ENCODE data around the gene ZDHHC11. TPM values are rescaled to one million over a fixed set of nuclear protein-coding genes. Genes with fewer than 3 reads are reported as not detected.
A peak's percentile ranks its signal among the peaks of the same experiment; 100 is the strongest.
"Not testable (repeated sequence)": the region's sequence is repeated elsewhere in the genome, so short reads cannot be mapped to it uniquely, and the experiment has no call there.

Gene ZDHHC11
- total RNA-seq, 8 experiments from 2014 or later, result 2.0 to 11.9 (median 6.8) TPM

DNA sequence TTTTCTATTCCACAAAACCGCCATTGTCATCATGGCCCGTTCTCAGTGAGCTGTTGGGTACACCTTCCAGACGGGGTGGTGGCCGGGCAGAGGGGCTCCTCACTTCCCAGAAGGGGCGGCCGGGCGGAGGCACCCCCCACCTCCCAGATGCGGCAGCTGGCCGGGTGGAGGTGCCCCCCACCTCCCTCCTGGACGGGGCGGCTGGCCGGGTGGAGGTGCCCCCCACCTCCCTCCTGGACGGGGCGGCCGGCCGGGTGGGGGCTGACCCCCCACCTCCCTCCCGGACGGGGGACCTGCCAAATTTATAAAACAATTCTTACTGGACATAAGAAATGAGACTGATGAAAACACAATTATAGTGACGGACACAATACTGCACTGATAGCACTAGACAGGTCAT lies 22.6 kb downstream of the ZDHHC11 start:
- not testable (repeated sequence) for ATAC-seq (replicated peaks in 6 of 8)
- WGBS, 10 experiments, result 100% methylated on average over 1 of the region's 19 CpGs; no CpG with 5 or more reads in 9 of the 10 experiments

GRCh38 chr5:825544-825943 lies 25.2 kb downstream of the ZDHHC11 start:
- H3K4me1 ChIP-seq (replicated peaks in 1 of 2); H3K27ac ChIP-seq; H3K4me3 ChIP-seq; ATAC-seq (replicated peaks in 6 of 8): not testable (repeated sequence)
- in situ Hi-C loops (cut with MboI; ENCODE audit: low pct_unique_long_range_greater_than_20kb in 2 of 9, low sequenced_read_pairs in 9 of 9, unreplicated experiment in 9 of 9), result loop anchor here in 1 of 9 experiments (25.0 kb wide), 1 partner anchor 88 kb away; no protein-coding TSS in a partner anchor
- WGBS, 10 experiments, result no CpG with 5 or more reads among the region's 1 CpG

More for the DNA sequence above, 22.6 kb downstream of the ZDHHC11 start:
- in situ Hi-C loops (cut with MboI; ENCODE audit: low pct_unique_long_range_greater_than_20kb in 2 of 9, low sequenced_read_pairs in 9 of 9, unreplicated experiment in 9 of 9), result loop anchor here in 1 of 9 experiments (25.0 kb wide), 1 partner anchor 91 kb away; no protein-coding TSS in a partner anchor
- H3K27ac ChIP-seq; H3K4me1 ChIP-seq (replicated peaks in 1 of 2); H3K4me3 ChIP-seq: not testable (repeated sequence)

DNA sequence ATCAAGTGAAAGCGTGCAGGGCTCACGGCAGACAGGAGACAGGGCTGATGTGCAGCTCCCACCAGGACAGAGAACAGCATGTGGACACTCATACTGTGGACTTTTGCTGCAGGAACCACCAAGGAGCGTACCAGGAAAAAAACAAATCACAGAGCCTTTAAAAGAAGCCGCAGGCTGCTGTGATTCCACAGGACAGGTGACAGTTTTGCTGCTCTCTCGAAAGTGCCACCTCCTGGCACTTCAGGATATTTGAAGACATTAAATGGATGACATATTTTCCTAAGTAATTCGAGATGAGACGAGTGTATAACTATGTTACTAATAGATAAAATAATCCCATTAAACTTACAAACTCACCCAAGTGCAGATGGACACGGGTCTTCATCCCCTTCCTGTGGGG lies 29.3 kb downstream of the ZDHHC11 start:
- Histone ChIP-seq H3K27ac (no peak overlapping the region), H3K4me3 (no peak overlapping the region), H3K4me1 (replicated peaks in 1 of 2) (peaks cover 0 to 2% of the 10 kb centered on the region in 2 donors)
- in situ Hi-C loops (cut with MboI; ENCODE audit: low pct_unique_long_range_greater_than_20kb in 2 of 9, low sequenced_read_pairs in 9 of 9, unreplicated experiment in 9 of 9), result no loop called here
- ATAC-seq (replicated peaks in 6 of 8), result no peak
- WGBS, 10 experiments, result 27 to 96% (median 79%) methylated on average over 1 to 8 of the region's 8 CpGs; no CpG with 5 or more reads in 2 of the 10 experiments

- in situ Hi-C loops (cut with MboI; ENCODE audit: low pct_unique_long_range_greater_than_20kb in 2 of 9, low sequenced_read_pairs in 9 of 9, unreplicated experiment in 9 of 9), result no loop called here
- 33 to 86% (median 66%) methylated on average over 1 to 3 of the region's 3 CpGs for WGBS, 10 experiments
Observed at GRCh38 chr5:820245-820644, 30.5 kb downstream of the ZDHHC11 start.

DNA sequence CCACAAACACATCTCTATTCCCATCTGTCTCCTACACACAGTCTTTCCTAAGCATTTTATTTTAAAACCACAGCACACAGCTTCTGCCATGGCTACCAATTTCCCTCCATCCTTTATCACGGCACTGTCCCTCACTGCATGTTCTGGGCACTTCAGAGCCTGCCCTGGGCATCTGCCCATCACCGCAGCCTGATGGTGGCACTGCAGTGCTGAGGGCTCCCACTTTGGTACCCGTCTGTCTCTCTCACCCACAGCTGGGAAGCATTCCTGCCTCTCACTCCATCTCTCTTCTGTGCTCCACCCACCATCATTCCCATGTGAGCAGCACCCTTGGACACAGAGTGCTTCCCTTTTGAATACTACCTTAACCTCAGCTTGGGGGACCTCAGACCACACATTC lies 31.7 kb downstream of the ZDHHC11 start:
- no peak overlapping the region for H3K4me3 ChIP-seq
- peaks cover 0 to 2% of the 10 kb centered on the region in 2 donors for H3K4me1 ChIP-seq (replicated peaks in 1 of 2)
- in situ Hi-C loops (cut with MboI; ENCODE audit: low pct_unique_long_range_greater_than_20kb in 2 of 9, low sequenced_read_pairs in 9 of 9, unreplicated experiment in 9 of 9), result no loop called here
- H3K27ac ChIP-seq, result no peak overlapping the region
- no peak for ATAC-seq (replicated peaks in 6 of 8)
- 67 to 100% (median 92%) methylated on average over 1 to 2 of the region's 3 CpGs; no CpG with 5 or more reads in 6 of the 10 experiments for WGBS, 10 experiments

More at GRCh38 chr5:820245-820644, 30.5 kb downstream of the ZDHHC11 start:
- peaks cover 0 to 2% of the 10 kb centered on the region in 2 donors for H3K4me1 ChIP-seq (replicated peaks in 1 of 2)
- ATAC-seq (replicated peaks in 6 of 8), result no peak
- H3K4me3 ChIP-seq, result no peak overlapping the region
- no peak overlapping the region for H3K27ac ChIP-seq

DNA sequence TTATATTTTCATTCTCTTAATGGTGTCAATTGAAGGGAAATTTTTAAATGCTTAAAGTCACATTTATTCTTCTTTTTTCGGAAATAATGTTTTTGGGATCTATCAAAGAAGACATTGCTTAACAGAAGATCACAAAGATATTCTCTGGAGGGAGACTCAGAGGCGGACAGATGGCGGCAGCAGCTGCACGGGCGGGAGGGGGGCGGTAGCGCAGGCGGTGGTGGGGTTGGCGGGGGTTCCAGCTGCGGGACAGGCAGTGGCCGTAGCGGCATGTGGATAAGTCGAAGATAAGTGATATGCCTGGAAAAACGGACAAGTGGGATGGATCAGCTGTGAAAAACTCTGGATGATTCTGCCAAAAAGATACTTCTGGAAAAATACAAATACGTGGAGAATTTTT lies 34.6 kb downstream of the ZDHHC11 start:
- Histone ChIP-seq H3K4me3 (no peak overlapping the region), H3K27ac (no peak overlapping the region), H3K4me1 (replicated peaks in 1 of 2) (peaks cover 0 to under 1% of the 10 kb centered on the region in 2 donors)
- ATAC-seq (replicated peaks in 6 of 8), result no peak
- WGBS, 10 experiments, result 59 to 100% (median 100%) methylated on average over 1 to 15 of the region's 15 CpGs; no CpG with 5 or more reads in 3 of the 10 experiments
- in situ Hi-C loops (cut with MboI; ENCODE audit: low pct_unique_long_range_greater_than_20kb in 2 of 9, low sequenced_read_pairs in 9 of 9, unreplicated experiment in 9 of 9), result no loop called here

- in situ Hi-C loops (cut with MboI; ENCODE audit: low pct_unique_long_range_greater_than_20kb in 2 of 9, low sequenced_read_pairs in 9 of 9, unreplicated experiment in 9 of 9), result no loop called here
- no peaks in the 10 kb centered on the region for H3K4me1 ChIP-seq (replicated peaks in 1 of 2)
- no peak overlapping the region for H3K27ac ChIP-seq
- WGBS, 10 experiments, result 67 to 100% (median 100%) methylated on average over 1 to 3 of the region's 3 CpGs; no CpG with 5 or more reads in 1 of the 10 experiments
- no peak overlapping the region for H3K4me3 ChIP-seq
- no peak for ATAC-seq (replicated peaks in 6 of 8)
Observed at GRCh38 chr5:815449-815848, 35.3 kb downstream of the ZDHHC11 start.

DNA sequence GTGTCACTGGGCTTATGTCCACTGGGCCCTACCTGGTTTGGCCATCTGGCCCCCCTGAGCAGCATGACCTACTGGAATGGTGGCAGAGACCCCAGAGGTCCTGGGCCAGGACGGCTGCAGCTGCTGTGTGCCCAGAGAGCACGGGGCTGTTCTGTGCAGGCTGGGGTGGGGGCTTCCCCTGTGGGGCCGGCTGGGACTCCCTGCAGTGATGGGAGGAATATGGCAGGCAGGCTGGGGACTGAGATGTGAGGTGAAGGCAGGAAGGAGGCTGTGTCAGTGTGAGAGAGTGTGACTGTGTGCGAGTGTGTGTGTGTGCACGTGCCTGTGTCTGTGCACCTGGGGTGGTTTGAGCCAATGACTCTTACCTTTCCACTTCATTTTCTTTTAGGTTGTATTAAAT lies 37.2 kb downstream of the ZDHHC11 start:
- in situ Hi-C loops (cut with MboI; ENCODE audit: low pct_unique_long_range_greater_than_20kb in 2 of 9, low sequenced_read_pairs in 9 of 9, unreplicated experiment in 9 of 9); H3K27ac ChIP-seq; H3K4me1 ChIP-seq (replicated peaks in 1 of 2); H3K4me3 ChIP-seq; ATAC-seq (replicated peaks in 6 of 8): not testable (repeated sequence)
- no CpG with 5 or more reads among the region's 5 CpGs for WGBS, 10 experiments

DNA sequence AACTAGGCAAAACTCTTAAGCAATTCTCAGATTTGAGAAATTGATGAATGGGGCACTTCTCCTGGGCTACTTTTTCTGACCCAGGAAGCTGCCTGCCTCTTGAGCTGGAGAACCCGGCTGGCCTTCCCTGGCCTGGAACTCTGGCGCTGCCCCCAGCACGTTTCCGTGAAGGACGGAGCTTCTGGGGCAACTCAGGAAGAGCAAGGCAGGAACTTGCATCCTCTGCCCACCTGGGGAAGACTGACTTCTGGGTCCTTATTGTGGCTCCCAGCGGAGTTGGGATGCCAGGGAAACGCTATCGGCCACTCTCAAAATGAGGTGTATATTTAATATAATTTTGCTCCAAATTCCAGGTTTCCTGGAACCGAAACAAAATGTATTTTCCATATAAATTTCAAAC lies 39.4 kb downstream of the ZDHHC11 start:
- in situ Hi-C loops (cut with MboI; ENCODE audit: low pct_unique_long_range_greater_than_20kb in 2 of 9, low sequenced_read_pairs in 9 of 9, unreplicated experiment in 9 of 9); H3K4me3 ChIP-seq; ATAC-seq (replicated peaks in 6 of 8); H3K27ac ChIP-seq; H3K4me1 ChIP-seq (replicated peaks in 1 of 2): not testable (repeated sequence)
- no CpG with 5 or more reads among the region's 9 CpGs for WGBS, 10 experiments

DNA sequence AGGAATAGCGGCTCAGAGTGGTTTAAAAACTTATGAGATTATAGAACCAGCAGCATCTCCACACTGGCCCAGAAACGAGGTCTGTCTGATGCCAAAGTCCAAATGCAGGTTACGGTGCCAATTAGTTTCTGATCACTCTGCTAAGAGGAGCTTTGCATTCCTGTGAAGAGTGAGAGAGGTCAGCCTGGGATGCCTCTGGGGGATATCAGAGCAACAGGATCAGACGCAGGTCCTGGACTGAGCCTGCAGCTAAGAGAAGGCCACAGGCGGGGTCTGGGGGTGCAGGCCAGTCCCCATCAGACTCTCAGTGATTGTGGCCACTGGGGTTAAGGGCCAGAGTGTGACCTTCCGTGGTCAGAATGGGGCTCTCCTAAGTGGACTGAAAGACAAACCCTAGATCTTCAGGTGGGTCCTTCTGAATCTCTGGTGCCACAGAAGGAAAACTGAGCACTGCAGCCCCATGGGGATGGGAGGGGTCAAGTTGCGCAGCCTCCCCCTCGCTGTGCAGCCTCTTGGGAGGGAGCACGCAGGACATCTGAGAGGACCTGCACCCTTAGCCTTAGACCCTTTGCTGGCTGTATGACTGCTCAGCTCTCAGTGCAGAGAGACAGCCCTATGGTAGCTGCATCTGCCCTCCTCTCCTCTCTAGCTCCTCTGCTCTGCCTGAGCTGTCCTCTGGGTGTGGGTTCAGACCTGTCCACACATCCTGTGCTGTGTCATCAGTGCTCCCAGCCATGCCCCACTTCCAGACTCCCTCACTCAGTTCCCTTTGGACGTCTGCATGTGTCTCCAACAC lies 42.9 kb downstream of the ZDHHC11 start:
- H3K4me1 ChIP-seq (replicated peaks in 1 of 2); H3K27ac ChIP-seq; H3K4me3 ChIP-seq; ATAC-seq (replicated peaks in 6 of 8); in situ Hi-C loops (cut with MboI; ENCODE audit: low pct_unique_long_range_greater_than_20kb in 2 of 9, low sequenced_read_pairs in 9 of 9, unreplicated experiment in 9 of 9): not testable (repeated sequence)
- no CpG with 5 or more reads among the region's 10 CpGs for WGBS, 10 experiments

- WGBS, 10 experiments, result 0 to 100% (median 84%) methylated on average over 2 to 6 of the region's 6 CpGs; no CpG with 5 or more reads in 1 of the 10 experiments
- Histone ChIP-seq H3K27ac (no peak overlapping the region), H3K4me3 (no peak overlapping the region), H3K4me1 (replicated peaks in 1 of 2) (no peaks in the 10 kb centered on the region)
- in situ Hi-C loops (cut with MboI; ENCODE audit: low pct_unique_long_range_greater_than_20kb in 2 of 9, low sequenced_read_pairs in 9 of 9, unreplicated experiment in 9 of 9), result no loop called here
- no peak for ATAC-seq (replicated peaks in 6 of 8)
Observed at GRCh38 chr5:801472-801871, 49.3 kb downstream of the ZDHHC11 start.

DNA sequence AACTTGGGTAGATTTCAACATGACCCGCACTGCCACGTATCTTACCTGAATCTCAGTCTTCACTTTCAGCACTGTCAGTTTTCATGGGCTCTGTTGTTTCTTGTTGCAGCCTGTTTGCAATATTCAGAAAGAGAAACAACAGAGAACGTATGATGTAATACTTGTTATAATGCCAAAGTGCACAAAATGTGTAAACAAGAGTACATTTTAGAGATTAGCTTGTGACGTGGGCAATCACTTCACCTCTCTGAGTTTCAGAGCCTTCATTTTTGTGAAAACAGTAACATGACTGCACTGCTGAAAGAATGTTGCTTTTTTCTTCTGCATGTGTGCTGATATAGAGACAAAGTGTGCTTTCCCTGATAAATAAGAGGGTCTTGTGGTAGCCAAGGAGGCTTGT lies 49.7 kb downstream of the ZDHHC11 start:
- in situ Hi-C loops (cut with MboI; ENCODE audit: low pct_unique_long_range_greater_than_20kb in 2 of 9, low sequenced_read_pairs in 9 of 9, unreplicated experiment in 9 of 9), result not testable (repeated sequence)
- 93 to 100% methylated on average over 1 to 2 of the region's 4 CpGs; no CpG with 5 or more reads in 8 of the 10 experiments for WGBS, 10 experiments

GRCh38 chr5:798505-799138 lies 52.2 kb downstream of the ZDHHC11 start:
- H3K27ac ChIP-seq; in situ Hi-C loops (cut with MboI; ENCODE audit: low pct_unique_long_range_greater_than_20kb in 2 of 9, low sequenced_read_pairs in 9 of 9, unreplicated experiment in 9 of 9); H3K4me3 ChIP-seq; H3K4me1 ChIP-seq (replicated peaks in 1 of 2): not testable (repeated sequence)
- WGBS, 10 experiments, result 80% methylated on average over 1 of the region's 6 CpGs; no CpG with 5 or more reads in 9 of the 10 experiments
- ATAC-seq (replicated peaks in 6 of 8), result peak in 2 of 8 experiments; percentile 23 to 47

More for the DNA sequence above, 49.7 kb downstream of the ZDHHC11 start:
- not testable (repeated sequence) for H3K4me3 ChIP-seq; H3K4me1 ChIP-seq (replicated peaks in 1 of 2); H3K27ac ChIP-seq
- peak in 1 of 8 experiments; percentile 49 for ATAC-seq (replicated peaks in 6 of 8)
